ENCODE measurements around the gene DYNC2I2.
"Not testable (repeated sequence)": the region's sequence is repeated elsewhere in the genome, so short reads cannot be mapped to it uniquely, and the experiment has no call there.

The DYNC2I2 gene

GRCh38 chr9:128685636-128686489 lies 29.2 kb upstream of the DYNC2I2 start:
- no peak for DNase-seq (ENCODE audit: low spot score)

- DNase-seq (ENCODE audit: low spot score), result peak; percentile 76
These were observed 27.9 kb upstream of the DYNC2I2 start for GRCh38 chr9:128684325-128685199.

- no peak for DNase-seq (ENCODE audit: low spot score)
These were observed 27.3 kb upstream of the DYNC2I2 start for GRCh38 chr9:128684065-128684324.

- DNase-seq (ENCODE audit: low spot score), result peak; percentile 74
These were observed 26.9 kb upstream of the DYNC2I2 start for GRCh38 chr9:128683340-128684064.

- no peak for DNase-seq (ENCODE audit: low spot score)
These were observed 21.1 kb upstream of the DYNC2I2 start for GRCh38 chr9:128677794-128678193.

- DNase-seq (ENCODE audit: low spot score), result no peak
These were observed 18.7 kb upstream of the DYNC2I2 start for GRCh38 chr9:128675382-128675781.

GRCh38 chr9:128669786-128670185 lies 13.1 kb upstream of the DYNC2I2 start:
- DNase-seq (ENCODE audit: low spot score), result no peak

- not testable (repeated sequence) for DNase-seq (ENCODE audit: low spot score)
These were observed 9.9 kb upstream of the DYNC2I2 start for GRCh38 chr9:128666481-128666941.

GRCh38 chr9:128657796-128658195 lies 1.1 kb upstream of the DYNC2I2 start:
- no peak for DNase-seq (ENCODE audit: low spot score)

- no peak for DNase-seq (ENCODE audit: low spot score)
These were observed 677 bp upstream of the DYNC2I2 start for GRCh38 chr9:128657344-128657704.

GRCh38 chr9:128654481-128654880 lies 2.2 kb downstream of the DYNC2I2 start:
- DNase-seq (ENCODE audit: low spot score), result no peak

GRCh38 chr9:128653908-128654307 lies 2.7 kb downstream of the DYNC2I2 start:
- no peak for DNase-seq (ENCODE audit: low spot score)

GRCh38 chr9:128651798-128652197 lies 4.8 kb downstream of the DYNC2I2 start:
- no peak for DNase-seq (ENCODE audit: low spot score)

- peak; percentile 64 for DNase-seq (ENCODE audit: low spot score)
These were observed 8.4 kb downstream of the DYNC2I2 start for GRCh38 chr9:128648206-128648605.

- DNase-seq (ENCODE audit: low spot score), result peak; percentile 36
These were observed 12.9 kb downstream of the DYNC2I2 start for GRCh38 chr9:128643519-128644300.

- no peak for DNase-seq (ENCODE audit: low spot score)
These were observed 13.9 kb downstream of the DYNC2I2 start for GRCh38 chr9:128642675-128643245.

- DNase-seq (ENCODE audit: low spot score), result peak; percentile 14
These were observed 16.0 kb downstream of the DYNC2I2 start for GRCh38 chr9:128640603-128641002.

GRCh38 chr9:128638580-128638979 lies 18.1 kb downstream of the DYNC2I2 start:
- DNase-seq (ENCODE audit: low spot score), result no peak

- DNase-seq (ENCODE audit: low spot score), result no peak
These were observed 19.0 kb downstream of the DYNC2I2 start for GRCh38 chr9:128637656-128638055.

- DNase-seq (ENCODE audit: low spot score), result no peak
These were observed 19.8 kb downstream of the DYNC2I2 start for GRCh38 chr9:128636556-128637530.
